K562 (cell line): ENCODE data around the gene SYPL2. TPM values are rescaled to one million over a fixed set of nuclear protein-coding genes. Genes with fewer than 3 reads are reported as not detected.

ENCODE experiments used
- GTF2A2 ChIP-seq: IDR thresholded peaks from 2 replicates; pipeline ENCODE4 v1.6.1; 2016; ENCODE audit warnings: mild to moderate bottlenecking, missing genetic modification characterization, missing compliant biosample characterization
- MAZ ChIP-seq, 2 experiments: fragments of 450-650 bp in 1 of 2; sonication (generic) in 1 of 2; formaldehyde crosslinking; IDR thresholded peaks in 1 of 2; conservative IDR thresholded peaks in 1 of 2; 2 replicates each; pipeline versions ENCODE4 v1.4.0 to v1.5.0; 2020; ENCODE audit warnings: mild to moderate bottlenecking in 1 of 2, missing genetic modification reagents in 1 of 2
- SREBF1 ChIP-seq: fragments of 150-350 bp; IDR thresholded peaks from 2 replicates; pipeline ENCODE4 v1.6.1; 2014; ENCODE audit warnings: antibody characterized with exemption, low read depth, low read length, borderline replicate concordance
- ZNF318 ChIP-seq, 2 experiments: fragments of 450-650 bp; IDR thresholded peaks; 2 replicates each; pipeline ENCODE4 v1.6.1; 2016; ENCODE audit warnings: mild to moderate bottlenecking in 2 of 2, borderline replicate concordance in 1 of 2, low read depth in 1 of 2, moderate library complexity in 1 of 2
- ZNF445 ChIP-seq: fragments of 250-450 bp; sonication (Bioruptor Pico); IDR thresholded peaks from 2 replicates; pipeline ENCODE4 v1.4.0; 2020; ENCODE audit warnings: low read depth, mild to moderate bottlenecking, moderate library complexity
- polyA plus RNA-seq, 8 experiments: library from polyadenylated mRNA; depleted of rRNA in 4 of 8; stranded (reverse) in 5 of 8; unstranded in 3 of 8; fragments of >200 nt; fragmentation: Nextera tagmentation in 2 of 8; fragmentation: Illumina TruSeq in 1 of 8; extraction: Ambion mirVana in 2 of 8; extraction: Trizol in 1 of 8; gene quantifications; 2 replicates each; pipeline versions ENCODE4 v1.2.1 to v1.2.3, GENCODE V29; 2011 to 2014; ENCODE audit warnings: inconsistent platforms in 1 of 8, missing spikeins in 1 of 8
- total RNA-seq, 7 experiments: library from RNA; depleted of rRNA in 6 of 7; stranded (reverse); fragments of >200 nt in 6 of 7; fragmentation: Illumina TruSeq in 2 of 7; extraction: Trizol in 2 of 7; gene quantifications; 2 replicates each; pipeline versions ENCODE4 v1.2.1 to v1.2.3, GENCODE V29; 2011 to 2021; ENCODE audit warnings: low replicate concordance in 1 of 7
- TF ChIP-seq, protein P1 (sequence below): sonication (generic); formaldehyde crosslinking; IDR thresholded peaks from 2 replicates; pipeline ENCODE4 v1.8.0; 2022; ENCODE audit warnings: mild to moderate bottlenecking, missing genetic modification reagents

The SYPL2 gene
- total and polyA plus RNA-seq, 9 of the 15 experiments (the other 6 are each of a cell fraction or from before 2014, with no cell fraction given) = 0.03 to 0.20 (median 0.07) TPM; not detected in 2

- no peak for TF ChIP-seq ZNF318 (IDR thresholded peaks at IDR 0.05; ENCODE audit: borderline replicate concordance in 1 of 2, low read depth in 1 of 2)
- no peak for TF ChIP-seq MAZ (CRISPR knock-in tag; conservative IDR thresholded peaks at IDR 0.05 in 1 of 2, IDR thresholded peaks at IDR 0.05 in 1 of 2)
- TF ChIP-seq, protein P1, sequence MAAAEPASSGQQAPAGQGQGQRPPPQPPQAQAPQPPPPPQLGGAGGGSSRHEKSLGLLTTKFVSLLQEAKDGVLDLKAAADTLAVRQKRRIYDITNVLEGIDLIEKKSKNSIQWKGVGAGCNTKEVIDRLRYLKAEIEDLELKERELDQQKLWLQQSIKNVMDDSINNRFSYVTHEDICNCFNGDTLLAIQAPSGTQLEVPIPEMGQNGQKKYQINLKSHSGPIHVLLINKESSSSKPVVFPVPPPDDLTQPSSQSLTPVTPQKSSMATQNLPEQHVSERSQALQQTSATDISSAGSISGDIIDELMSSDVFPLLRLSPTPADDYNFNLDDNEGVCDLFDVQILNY (CRISPR knock-in tag) = no peak
- no peak for TF ChIP-seq GTF2A2
- TF ChIP-seq ZNF445 (CRISPR knock-in tag) = no peak
- TF ChIP-seq SREBF1 = no peak
Measured at GRCh38 chr1:109499081-109499480, 32.7 kb downstream of the SYPL2 start (continued).
